DMS 273 (cell line): Measurements from ENCODE around the gene TXNL4B.

Experiments used
- DNase-seq: peaks from one replicate; lab custom pipeline; 2025; ENCODE audit not compliant: unreplicated experiment; lab: John Stamatoyannopoulos, UW

Gene TXNL4B

GRCh38 chr16:72042157-72042660, 51.2 kb downstream of the TXNL4B start:
- DNase-seq = peak; percentile 39

- no peak for DNase-seq
Observed at GRCh38 chr16:72036098-72036497, 57.3 kb downstream of the TXNL4B start.
